H1 (cell line): ENCODE data around the gene SPEF2. TPM values are rescaled to one million over a fixed set of nuclear protein-coding genes. Genes with fewer than 3 reads are reported as not detected.

Experiments
- CTCF ChIA-PET: fragments of 300-600 bp; sonication (Branson Sonifier 250); formaldehyde crosslinking; loops from one replicate; lab custom pipeline; 2021; ENCODE audit not compliant: partially characterized antibody; lab: Charles Lee
- POLR2A ChIA-PET: fragments of 300-600 bp; sonication (Branson Sonifier 250); formaldehyde crosslinking; loops from one replicate; lab custom pipeline; 2021; ENCODE audit warnings: inconsistent platforms; ENCODE audit not compliant: partially characterized antibody; lab: Charles Lee
- DNase-seq, 2 experiments: peaks; one replicate each; pipeline versions ENCODE4 v3.0.0 to v3.0.0-alpha.2; 2010 to 2022; ENCODE audit warnings: low spot score in 2 of 2, low read depth in 1 of 2, mixed read lengths in 1 of 2
- FAIRE-seq: peaks from 2 replicates; lab custom pipeline; 2011; peaks lifted over from hg19 to GRCh38; lab: Jason Lieb, UNC
- H2AFZ ChIP-seq: 2 replicates; pipeline ENCODE4 v1.8.1; 2012; ENCODE audit warnings: low read length, inconsistent platforms
- H2AK5ac ChIP-seq: 2 replicates; pipeline ENCODE4 v1.6.1; 2013; ENCODE audit warnings: low read depth, low read length
- H2BK120ac ChIP-seq: replicated peaks from 2 replicates; pipeline ENCODE3; 2013; ENCODE audit warnings: low read depth, low read length, inconsistent platforms
- H2BK12ac ChIP-seq: 2 replicates; pipeline ENCODE4 v1.6.1; 2013; ENCODE audit warnings: low read depth, low read length
- H2BK15ac ChIP-seq: 2 replicates; pipeline ENCODE4 v1.6.1; 2013; ENCODE audit warnings: low read length
- H2BK20ac ChIP-seq: 2 replicates; pipeline ENCODE4 v1.6.1; 2013; ENCODE audit warnings: low read length
- H2BK5ac ChIP-seq: 2 replicates; pipeline ENCODE4 v1.6.1; 2013; ENCODE audit warnings: low read depth, low read length
- H3K14ac ChIP-seq: 2 replicates; pipeline ENCODE4 v1.6.1; 2013; ENCODE audit warnings: inconsistent platforms; ENCODE audit not compliant: insufficient read length
- H3K18ac ChIP-seq: 2 replicates; pipeline ENCODE4 v1.6.1; 2013; ENCODE audit warnings: low read length; ENCODE audit errors: extremely low read depth
- H3K23ac ChIP-seq: 2 replicates; pipeline ENCODE4 v1.6.1; 2013; ENCODE audit warnings: inconsistent platforms; ENCODE audit not compliant: insufficient read length
- H3K23me2 ChIP-seq: 2 replicates; pipeline ENCODE4 v1.6.1; 2013; ENCODE audit warnings: low read depth, low read length
- H3K27ac ChIP-seq: 2 replicates; pipeline ENCODE4 v1.6.1; 2011; ENCODE audit warnings: low read depth, low read length, inconsistent platforms
- H3K27me3 ChIP-seq, 4 experiments: replicated peaks in 1 of 4; 1 replicate in 1 of 4; 2 replicates in 3 of 4; pipeline versions ENCODE4 v1.6.1 to v1.8.1; 2011 to 2013; ENCODE audit warnings: low read length in 3 of 4, mild to moderate bottlenecking in 3 of 4, inconsistent platforms in 2 of 4, mixed read lengths in 2 of 4, moderate library complexity in 1 of 4; ENCODE audit not compliant: control insufficient read depth in 3 of 4, insufficient read depth in 3 of 4; ENCODE audit errors: extremely low read depth in 1 of 4
- H3K36me3 ChIP-seq, 4 experiments: 2 replicates each; pipeline versions ENCODE4 v1.6.1 to v1.8.1; 2011 to 2013; ENCODE audit warnings: mild to moderate bottlenecking in 4 of 4, low read length in 3 of 4, moderate library complexity in 2 of 4, control low read depth in 1 of 4, inconsistent platforms in 1 of 4; ENCODE audit not compliant: insufficient read depth in 4 of 4, control insufficient read depth in 2 of 4
- H3K4ac ChIP-seq: replicated peaks from 2 replicates; pipeline ENCODE3; 2013; ENCODE audit warnings: low read length, low read depth, mixed read lengths, inconsistent platforms; ENCODE audit not compliant: insufficient read length
- H3K4me1 ChIP-seq, 4 experiments: replicated peaks in 1 of 4; 1 replicate in 1 of 4; 2 replicates in 3 of 4; pipeline versions ENCODE4 v1.6.1 to v1.8.1; 2011 to 2013; ENCODE audit warnings: low read length in 3 of 4, inconsistent platforms in 2 of 4, mixed read lengths in 1 of 4; ENCODE audit not compliant: insufficient read depth in 4 of 4, control insufficient read depth in 3 of 4
- H3K4me2 ChIP-seq, 2 experiments: 2 replicates each; pipeline versions ENCODE4 v1.6.1 to v1.8.1; 2011 to 2013; ENCODE audit warnings: low read depth in 2 of 2, low read length in 2 of 2, control low read depth in 1 of 2, inconsistent platforms in 1 of 2, mild to moderate bottlenecking in 1 of 2; ENCODE audit not compliant: insufficient read depth in 1 of 2
- H3K4me3 ChIP-seq, 4 experiments: fragments of 200-600, 300-600 bp in 1 of 4; sonication (generic), shearing (Covaris generic), sonication (Bioruptor Twin) in 1 of 4; 2 replicates each; pipeline versions ENCODE4 v1.5.1 to v1.8.1; 2011 to 2016; ENCODE audit warnings: low read length in 4 of 4, low read depth in 3 of 4, control low read depth in 2 of 4, inconsistent platforms in 2 of 4, mild to moderate bottlenecking in 2 of 4, mixed read lengths in 1 of 4, moderate library complexity in 1 of 4; ENCODE audit not compliant: insufficient read depth in 2 of 4; ENCODE audit errors: extremely low read depth in 1 of 4
- H3K56ac ChIP-seq: replicated peaks from 2 replicates; pipeline ENCODE3; 2013; ENCODE audit warnings: low read depth, mild to moderate bottlenecking, mixed read lengths, low read length, inconsistent platforms; ENCODE audit not compliant: insufficient read length
- H3K79me1 ChIP-seq: 2 replicates; pipeline ENCODE4 v1.6.1; 2013; ENCODE audit warnings: low read depth, low read length, control low read depth
- H3K79me2 ChIP-seq, 2 experiments: 2 replicates each; pipeline versions ENCODE4 v1.6.1 to v1.8.1; 2012 to 2013; ENCODE audit warnings: low read length in 2 of 2, mild to moderate bottlenecking in 2 of 2, inconsistent platforms in 1 of 2; ENCODE audit not compliant: insufficient read depth in 2 of 2, control insufficient read depth in 1 of 2
- H3K9ac ChIP-seq, 4 experiments: replicated peaks in 1 of 4; 1 replicate in 1 of 4; 2 replicates in 3 of 4; pipeline versions ENCODE4 v1.6.1 to v1.8.1; 2011 to 2013; ENCODE audit warnings: low read depth in 3 of 4, low read length in 3 of 4, control low read depth in 2 of 4, mild to moderate bottlenecking in 2 of 4, moderate library complexity in 2 of 4, inconsistent platforms in 1 of 4; ENCODE audit errors: extremely low read depth in 1 of 4
- H3K9me3 ChIP-seq, 2 experiments: 2 replicates each; pipeline versions ENCODE4 v1.6.1 to v1.8.1; 2012 to 2013; ENCODE audit warnings: mild to moderate bottlenecking in 2 of 2, moderate library complexity in 2 of 2, control low read depth in 1 of 2, inconsistent platforms in 1 of 2, low read depth in 1 of 2, low read length in 1 of 2, mixed read lengths in 1 of 2; ENCODE audit not compliant: insufficient read depth in 2 of 2
- H4K20me1 ChIP-seq, 2 experiments: replicated peaks in 1 of 2; 2 replicates each; pipeline versions ENCODE3 to v1.8.1; 2011 to 2013; ENCODE audit warnings: inconsistent platforms in 2 of 2, low read length in 2 of 2, mild to moderate bottlenecking in 1 of 2; ENCODE audit not compliant: insufficient read depth in 2 of 2, control insufficient read depth in 1 of 2
- H4K5ac ChIP-seq: 2 replicates; pipeline ENCODE4 v1.6.1; 2013; ENCODE audit warnings: low read length, low read depth, mixed read lengths, inconsistent platforms; ENCODE audit not compliant: insufficient read length
- H4K8ac ChIP-seq: 2 replicates; pipeline ENCODE4 v1.8.0; 2013; ENCODE audit warnings: mild to moderate bottlenecking, moderate library complexity, low read length, inconsistent platforms; ENCODE audit not compliant: insufficient read depth; ENCODE audit errors: extremely low read depth
- H4K91ac ChIP-seq: replicated peaks from 2 replicates; pipeline ENCODE3; 2013; ENCODE audit warnings: low read length, mixed read lengths, inconsistent platforms; ENCODE audit not compliant: insufficient read length
- ASH2L ChIP-seq: fragments of 200-600, 300-600 bp; sonication (generic); IDR thresholded peaks from one replicate; pipeline ENCODE4 v1.7.1; 2017; ENCODE audit warnings: low read length
- CHD2 ChIP-seq: IDR thresholded peaks from 2 replicates; pipeline ENCODE4 v1.6.1; 2012; ENCODE audit warnings: low read length, improper control_type of control experiment
- CTBP2 ChIP-seq: IDR thresholded peaks from 2 replicates; pipeline ENCODE4 v1.7.0; 2011; ENCODE audit warnings: borderline replicate concordance, mild to moderate bottlenecking, moderate library complexity, mixed read lengths, low read length; ENCODE audit not compliant: insufficient read depth, insufficient read length
- EZH2 ChIP-seq: fragments of 200-600 bp; sonication (generic); IDR thresholded peaks from 2 replicates; pipeline ENCODE4 v1.7.1; 2012; ENCODE audit warnings: low read depth, mild to moderate bottlenecking, moderate library complexity, low read length, inconsistent platforms; ENCODE audit not compliant: severe bottlenecking
- RAD21 ChIP-seq, 2 experiments: IDR thresholded peaks in 1 of 2; conservative IDR thresholded peaks in 1 of 2; 2 replicates each; pipeline ENCODE4 v1.6.1; 2011; ENCODE audit warnings: low read depth in 2 of 2, low read length in 2 of 2, improper control_type of control experiment in 1 of 2, inconsistent platforms in 1 of 2, mild to moderate bottlenecking in 1 of 2, moderate library complexity in 1 of 2
- RBBP5 ChIP-seq: IDR thresholded peaks from 2 replicates; pipeline ENCODE4 v1.7.1; 2012; ENCODE audit warnings: low read depth, mild to moderate bottlenecking, inconsistent platforms, low read length, moderate library complexity, borderline replicate concordance
- SAP30 ChIP-seq: fragments of 300-600 bp; sonication (generic); IDR thresholded peaks from 2 replicates; pipeline ENCODE4 v1.7.1; 2012; ENCODE audit warnings: low read length, moderate library complexity, mild to moderate bottlenecking, inconsistent platforms; ENCODE audit not compliant: insufficient read depth, insufficient replicate concordance
- SP4 ChIP-seq: IDR thresholded peaks from 2 replicates; pipeline ENCODE4 v1.6.1; 2012; ENCODE audit warnings: low read length, inconsistent platforms
- YY1 ChIP-seq: IDR thresholded peaks from 2 replicates; pipeline ENCODE4 v1.6.1; 2011; ENCODE audit warnings: low read depth, mild to moderate bottlenecking, low read length
- ZNF274 ChIP-seq: IDR thresholded peaks from 2 replicates; pipeline ENCODE4 v1.7.0; 2012; ENCODE audit warnings: low read length, borderline replicate concordance; ENCODE audit errors: extremely low read depth
- WGBS, 2 experiments: shearing (Covaris generic) in 1 of 2; methylation state at CpG; one replicate each; pipeline versions ENCODE4 v1.1.6 to v1.1.7; 2013 to 2015; ENCODE audit warnings: low lambda C conversion rate in 2 of 2, mixed read lengths in 2 of 2, inconsistent platforms in 1 of 2, low coverage in 1 of 2, missing lambda C conversion rate in 1 of 2; ENCODE audit not compliant: insufficient replicate concordance in 2 of 2, insufficient coverage in 1 of 2, insufficient read length in 1 of 2; ENCODE audit errors: extremely low coverage in 1 of 2, missing lambda C conversion rate in 1 of 2; 5-methylcytosine and 5-hydroxymethylcytosine counted together
- polyA plus RNA-seq, 7 experiments: library from polyadenylated mRNA; depleted of rRNA in 3 of 7; stranded (reverse) in 5 of 7; unstranded in 2 of 7; fragments of >200 nt in 5 of 7; fragments of 200-250 nt in 2 of 7; gene quantifications; 1 replicate in 5 of 7; 2 replicates in 1 of 7; 4 replicates in 1 of 7; pipeline versions ENCODE4 v1.2.1 to v1.2.3, GENCODE V29; 2011 to 2013; ENCODE audit warnings: missing spikeins in 2 of 7, mixed read lengths in 2 of 7
- total RNA-seq: library from RNA; stranded (reverse); fragmentation: NEBNext Ultra II Directional; extraction: Animal tissue kit (Norgen Biotek cat#: 25700); gene quantifications from 2 replicates; pipeline ENCODE4 v1.2.1, GENCODE V29; 2021
- TF ChIP-seq, protein P1 (sequence below): IDR thresholded peaks from 2 replicates; pipeline ENCODE4 v1.6.1; 2012; ENCODE audit warnings: inconsistent platforms
- TF ChIP-seq, protein P2 (sequence below): IDR thresholded peaks from 2 replicates; pipeline ENCODE4 v1.6.1; 2011; ENCODE audit warnings: low read length, improper control_type of control experiment

Gene SPEF2
- total and polyA plus RNA-seq, 2 of the 8 experiments (the other 6 are each of a cell fraction or from before 2014, with no cell fraction given): 0.14 to 0.73 TPM

DNA sequence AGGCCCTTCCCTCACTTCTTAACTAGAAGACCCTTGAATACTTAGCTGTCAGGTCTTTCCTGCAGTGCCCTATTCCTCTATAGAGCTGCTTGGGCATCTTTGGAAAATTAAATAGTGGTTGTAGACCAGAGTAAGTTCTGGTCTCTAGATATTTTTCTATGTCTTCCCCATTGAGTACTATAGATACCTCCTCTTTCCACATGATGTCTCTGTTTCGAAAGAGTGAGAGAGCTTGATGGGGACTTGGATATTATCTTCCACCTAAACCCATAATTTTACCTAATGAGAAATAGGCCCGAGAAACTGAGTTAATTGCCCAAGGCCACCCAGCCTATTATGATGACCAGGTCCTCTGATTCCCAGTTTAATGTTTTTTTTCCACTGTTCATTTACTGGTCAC is 40.2 kb downstream of the SPEF2 start:
- H2BK20ac ChIP-seq: no peak overlapping the region
- WGBS, 2 experiments: 97% methylated on average over 2 of the region's 2 CpGs; no CpG with 5 or more reads in 1 of the 2 experiments
- no peaks in the 10 kb centered on the region for H3K23me2 ChIP-seq
- POLR2A ChIA-PET: no interaction called here
- no peak overlapping the region for H2BK15ac ChIP-seq
- no peak overlapping the region for H3K4ac ChIP-seq
- no peak overlapping the region for H3K27ac ChIP-seq
- H3K4me1 ChIP-seq: peaks cover 0 to 3% (median 0%) of the 10 kb centered on the region in 4 experiments; a peak in 3 of 7 replicates
- H2BK5ac ChIP-seq: no peak overlapping the region
- H4K91ac ChIP-seq: no peak overlapping the region
- no peak overlapping the region for H2BK12ac ChIP-seq
- no peak overlapping the region for H4K8ac ChIP-seq
- CTCF ChIA-PET: interaction anchor here (1.3 to 3.4 kb wide), 2 partner anchors 14 to 268 kb away, joined by 4 to 22 read pairs; no protein-coding TSS in a partner anchor
- H3K79me2 ChIP-seq: no peaks in the 10 kb centered on the region
- H3K4me2 ChIP-seq: no peak overlapping the region
- no peak overlapping the region for H2AFZ ChIP-seq
- no peak overlapping the region for H3K23ac ChIP-seq
- DNase-seq (no peak), FAIRE-seq (no peak)
- H3K18ac ChIP-seq: no peak overlapping the region
- no peak overlapping the region for H3K14ac ChIP-seq
- no peak overlapping the region for H3K56ac ChIP-seq
- H3K36me3 ChIP-seq: no peaks in the 10 kb centered on the region
- H2BK120ac ChIP-seq: no peak overlapping the region
- no peaks in the 10 kb centered on the region for H3K27me3 ChIP-seq
- no peak overlapping the region for H4K5ac ChIP-seq
- no peak overlapping the region for H3K9ac ChIP-seq
- no peaks in the 10 kb centered on the region for H3K79me1 ChIP-seq
- H3K4me3 ChIP-seq: no peak overlapping the region
- H3K9me3 ChIP-seq: no peaks in the 10 kb centered on the region
- H4K20me1 ChIP-seq: no peaks in the 10 kb centered on the region
- no peak overlapping the region for H2AK5ac ChIP-seq
- TF ChIP-seq, protein P1, sequence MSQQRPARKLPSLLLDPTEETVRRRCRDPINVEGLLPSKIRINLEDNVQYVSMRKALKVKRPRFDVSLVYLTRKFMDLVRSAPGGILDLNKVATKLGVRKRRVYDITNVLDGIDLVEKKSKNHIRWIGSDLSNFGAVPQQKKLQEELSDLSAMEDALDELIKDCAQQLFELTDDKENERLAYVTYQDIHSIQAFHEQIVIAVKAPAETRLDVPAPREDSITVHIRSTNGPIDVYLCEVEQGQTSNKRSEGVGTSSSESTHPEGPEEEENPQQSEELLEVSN: no peak
- TF ChIP-seq RBBP5 (no peak), CHD2 (no peak), EZH2 (no peak), ASH2L (no peak), SAP30 (no peak), SP4 (no peak), YY1 (no peak), CTBP2 (no peak), RAD21 (IDR thresholded peaks at IDR 0.05 in 1 of 2, conservative IDR thresholded peaks at IDR 0.05 in 1 of 2; ENCODE audit: low read depth in 2 of 2, low read length in 2 of 2) (no peak), ZNF274 (no peak)
- TF ChIP-seq, protein P2, sequence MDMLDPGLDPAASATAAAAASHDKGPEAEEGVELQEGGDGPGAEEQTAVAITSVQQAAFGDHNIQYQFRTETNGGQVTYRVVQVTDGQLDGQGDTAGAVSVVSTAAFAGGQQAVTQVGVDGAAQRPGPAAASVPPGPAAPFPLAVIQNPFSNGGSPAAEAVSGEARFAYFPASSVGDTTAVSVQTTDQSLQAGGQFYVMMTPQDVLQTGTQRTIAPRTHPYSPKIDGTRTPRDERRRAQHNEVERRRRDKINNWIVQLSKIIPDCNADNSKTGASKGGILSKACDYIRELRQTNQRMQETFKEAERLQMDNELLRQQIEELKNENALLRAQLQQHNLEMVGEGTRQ: no peak
